ENCODE results near the gene FEM1A. TPM values are rescaled to one million over a fixed set of nuclear protein-coding genes. Genes with fewer than 3 reads are reported as not detected.

FEM1A gene, protein sequence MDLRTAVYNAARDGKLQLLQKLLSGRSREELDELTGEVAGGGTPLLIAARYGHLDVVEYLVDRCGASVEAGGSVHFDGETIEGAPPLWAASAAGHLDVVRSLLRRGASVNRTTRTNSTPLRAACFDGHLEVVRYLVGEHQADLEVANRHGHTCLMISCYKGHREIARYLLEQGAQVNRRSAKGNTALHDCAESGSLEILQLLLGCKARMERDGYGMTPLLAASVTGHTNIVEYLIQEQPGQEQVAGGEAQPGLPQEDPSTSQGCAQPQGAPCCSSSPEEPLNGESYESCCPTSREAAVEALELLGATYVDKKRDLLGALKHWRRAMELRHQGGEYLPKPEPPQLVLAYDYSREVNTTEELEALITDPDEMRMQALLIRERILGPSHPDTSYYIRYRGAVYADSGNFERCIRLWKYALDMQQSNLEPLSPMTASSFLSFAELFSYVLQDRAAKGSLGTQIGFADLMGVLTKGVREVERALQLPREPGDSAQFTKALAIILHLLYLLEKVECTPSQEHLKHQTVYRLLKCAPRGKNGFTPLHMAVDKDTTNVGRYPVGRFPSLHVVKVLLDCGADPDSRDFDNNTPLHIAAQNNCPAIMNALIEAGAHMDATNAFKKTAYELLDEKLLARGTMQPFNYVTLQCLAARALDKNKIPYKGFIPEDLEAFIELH
- total RNA-seq = 13.7 and 18.5 TPM in 2 replicates

DNA sequence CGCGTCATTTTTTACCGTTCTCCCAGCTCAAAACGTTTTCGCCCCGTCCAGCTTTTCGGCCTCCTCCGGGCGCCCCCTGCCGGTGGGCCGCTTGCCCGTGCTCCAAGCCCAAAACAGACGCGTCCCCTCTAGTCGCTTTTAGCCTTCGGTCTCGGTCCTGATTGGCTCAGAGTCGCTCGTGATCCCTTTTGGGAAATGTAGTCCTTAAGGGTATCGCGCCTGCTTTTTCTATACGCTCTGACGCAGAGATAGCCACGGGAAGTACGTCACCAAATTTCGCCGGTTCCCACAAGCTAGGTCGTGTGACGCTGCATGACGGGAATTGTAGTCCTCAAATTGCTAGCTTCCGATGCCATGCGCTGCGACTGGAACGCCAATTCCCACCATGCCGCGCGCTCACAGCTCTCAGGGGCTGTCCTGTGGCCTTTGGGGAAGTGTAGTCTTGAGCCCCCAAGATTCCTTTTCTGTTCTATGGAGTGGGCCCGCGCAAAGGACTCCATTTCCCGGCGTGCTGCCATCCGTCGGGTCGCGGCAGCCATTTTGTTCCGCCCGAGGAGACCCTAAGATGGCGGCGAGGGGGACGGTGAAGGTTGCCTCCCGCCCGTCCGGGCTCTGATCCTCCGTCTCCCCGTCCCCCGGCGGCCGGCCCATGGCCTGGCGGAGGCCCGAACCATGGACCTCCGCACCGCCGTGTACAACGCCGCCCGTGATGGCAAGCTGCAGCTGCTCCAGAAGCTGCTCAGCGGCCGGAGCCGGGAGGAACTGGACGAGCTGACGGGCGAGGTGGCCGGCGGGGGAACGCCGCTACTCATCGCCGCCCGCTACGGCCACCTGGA is at the start of gene FEM1A:
Gene FEM1A (plus strand): TSS at position 552 of the 836 bp plus-strand sequence. CDS start 121 bp downstream, at position 673.

DNA sequence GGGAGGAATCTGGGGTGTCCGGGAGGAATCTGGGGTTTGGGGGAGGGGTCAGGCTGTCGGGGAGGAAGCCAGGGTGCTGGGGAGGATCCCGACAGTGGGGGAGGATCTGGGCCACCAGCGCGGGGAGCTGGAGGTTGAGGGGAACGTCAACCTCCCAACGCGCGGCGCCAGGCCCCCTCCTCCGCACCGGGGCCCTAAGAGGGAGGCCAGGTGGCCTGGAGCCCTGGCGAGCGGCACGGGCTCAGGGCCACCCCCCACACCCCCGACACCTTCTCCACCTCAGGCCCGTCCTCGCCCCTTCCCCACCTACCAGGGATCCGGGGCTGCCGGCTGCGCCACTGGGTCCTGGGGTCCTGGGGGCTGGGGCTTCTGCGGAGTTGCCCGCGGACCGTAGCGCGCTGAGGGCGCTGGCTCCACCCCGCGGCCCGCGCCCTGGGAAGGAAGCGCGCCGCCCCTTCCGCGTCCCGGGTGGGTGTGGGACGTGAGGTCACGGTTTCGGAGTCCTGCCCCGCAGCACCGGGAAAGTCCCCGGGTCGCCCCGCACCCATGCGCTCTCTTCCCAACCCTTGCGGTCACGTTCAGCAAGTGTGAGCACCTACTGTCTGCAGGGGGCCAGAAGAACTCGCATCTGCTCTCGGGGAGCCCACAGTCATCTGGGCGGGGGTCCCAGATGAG is 39.9 kb downstream of the FEM1A start, which contains the start of gene TICAM1:
Gene TICAM1 (minus strand): TSS at position 409 of the 675 bp plus-strand sequence. CDS start 13,335 bp downstream, outside the sequence.

Other genes with a start within 250 kb of the FEM1A start
- not detected in 2 replicates for gene SEMA6B, start 232.1 kb upstream of the FEM1A start, total RNA-seq
- 3.7 and 6.6 TPM in 2 replicates for gene TNFAIP8L1, start 152.2 kb upstream of the FEM1A start, total RNA-seq
- 130 and 196 TPM in 2 replicates for gene MYDGF, start 121.4 kb upstream of the FEM1A start, total RNA-seq
- gene DPP9, start 67.9 kb upstream of the FEM1A start, total RNA-seq = 90.5 and 153 TPM in 2 replicates
- 4.9 and 10.1 TPM in 2 replicates for gene TICAM1, start 40.0 kb downstream of the FEM1A start, total RNA-seq
- 91.7 and 98.0 TPM in 2 replicates for gene PLIN3, start 75.9 kb downstream of the FEM1A start, total RNA-seq
- gene ARRDC5, start 111.2 kb downstream of the FEM1A start, total RNA-seq = not detected in 2 replicates
- gene UHRF1, start 117.8 kb downstream of the FEM1A start, total RNA-seq = 14.8 and 49.4 TPM in 2 replicates
- gene KDM4B, start 177.4 kb downstream of the FEM1A start, total RNA-seq = 7.2 and 13.1 TPM in 2 replicates

Data from hair follicular keratinocyte (primary cell).